Measurements from ENCODE around the gene BAG2.

DNA sequence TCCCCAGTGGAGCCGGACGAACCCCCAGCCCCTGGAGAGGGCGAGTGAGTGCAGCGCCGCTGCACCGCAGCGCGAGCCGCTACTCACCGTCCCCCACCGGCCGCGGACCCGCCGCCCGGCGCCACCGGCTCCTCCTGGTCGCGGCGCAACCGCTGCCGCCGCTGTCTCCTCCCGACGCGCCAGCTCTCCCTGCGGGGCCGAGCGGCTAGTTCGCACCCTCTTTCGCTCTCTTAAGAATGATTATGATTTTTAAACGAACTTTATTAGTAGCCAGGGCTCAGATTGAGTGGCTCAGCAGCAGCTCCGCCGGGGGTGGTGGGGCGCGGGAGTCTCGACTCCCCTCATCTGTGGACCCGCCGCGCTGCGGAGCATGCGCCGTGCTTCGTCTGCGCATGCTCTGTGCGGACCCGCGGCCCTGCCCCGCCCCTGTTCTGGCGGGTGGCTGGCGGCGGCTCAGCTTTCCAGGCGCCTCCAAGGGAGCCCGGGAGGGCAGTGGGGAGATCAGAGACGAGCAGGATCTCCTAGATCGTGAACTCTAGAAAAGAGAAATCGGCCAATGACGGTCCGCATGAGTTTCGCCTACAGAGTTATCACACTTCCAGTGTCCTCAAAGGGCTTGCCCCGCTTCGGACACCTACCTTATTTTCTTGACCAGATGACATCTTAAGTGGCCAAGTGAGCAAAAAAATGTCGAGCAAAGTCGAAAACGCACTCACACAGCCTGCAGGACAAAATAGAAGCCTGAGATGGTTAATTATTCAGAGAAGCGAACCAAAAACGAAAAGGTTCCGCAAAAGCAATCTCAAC lies 50.0 kb downstream of the BAG2 start, which contains the start of gene RAB23:
- no peak for TF ChIP-seq ZNF274 (IDR thresholded peaks at IDR 0.05; ENCODE audit: low read depth, low read length)
- no peak for TF ChIP-seq SUZ12 (IDR thresholded peaks at IDR 0.05; ENCODE audit: extremely low read depth, insufficient read depth, insufficient read length)

All from NT2/D1 (cell line).